ENCODE data around the gene DNAI4. TPM values are rescaled to one million over a fixed set of nuclear protein-coding genes. Genes with fewer than 3 reads are reported as not detected.

The DNAI4 gene
- total and polyA plus RNA-seq, 4 donors = 0.63 to 24.2 (median 11.9) TPM

Other genes with a start within 250 kb of the DNAI4 start
- 10 to 100 TPM in 1 of 2 donors, 1 to 10 TPM in 1; 3.3 to 10.3 TPM for gene DYNLT5, start 172.4 kb downstream of the DNAI4 start, total RNA-seq
- under 1 TPM in 1 of 2 donors, not detected in 1; 0.23 TPM for gene DYNLT5, start 172.4 kb downstream of the DNAI4 start, polyA plus RNA-seq
- gene INSL5, start 123.6 kb downstream of the DNAI4 start, total RNA-seq = not detected
- gene INSL5, start 123.6 kb downstream of the DNAI4 start, polyA plus RNA-seq = not detected
- 10 to 100 TPM; 54.6 to 55.7 TPM for gene MIER1, start 134 bp upstream of the DNAI4 start, total RNA-seq
- gene MIER1, start 134 bp upstream of the DNAI4 start, polyA plus RNA-seq = 10 to 100 TPM; 20.1 to 33.9 TPM
- gene SLC35D1, start 129.3 kb upstream of the DNAI4 start, total RNA-seq = 10 to 100 TPM; 14.1 to 17.8 TPM
- 1 to 10 TPM; 2.9 to 6.8 TPM for gene SLC35D1, start 129.3 kb upstream of the DNAI4 start, polyA plus RNA-seq
- not detected for gene C1orf141, start 210.1 kb upstream of the DNAI4 start, total RNA-seq
- gene C1orf141, start 210.1 kb upstream of the DNAI4 start, polyA plus RNA-seq = under 1 TPM in 1 of 2 donors, not detected in 1; 0.13 TPM
- gene IL23R, start 241.6 kb upstream of the DNAI4 start, total RNA-seq = under 1 TPM in 1 of 2 donors, not detected in 1; 0.21 TPM
- gene IL23R, start 241.6 kb upstream of the DNAI4 start, polyA plus RNA-seq = not detected

All from aorta (tissue), 4 donors.